Choroid plexus epithelial cell (primary cell): ENCODE measurements around the gene L3MBTL4.

ENCODE experiments used
- DNase-seq: peaks from one replicate; pipeline ENCODE4 v3.0.0-alpha.2; 2010; ENCODE audit warnings: low read depth
- H3K4me3 ChIP-seq: 2 replicates; pipeline ENCODE4 v1.5.1; 2011; ENCODE audit warnings: low read depth, mild to moderate bottlenecking, control low read depth, low read length, moderate library complexity
- TF ChIP-seq, protein P1 (sequence below): conservative IDR thresholded peaks from 2 replicates; pipeline ENCODE4 v1.5.1; 2011; ENCODE audit warnings: low read depth, mild to moderate bottlenecking, control low read depth, inconsistent platforms, low read length, moderate library complexity

The L3MBTL4 gene

DNA sequence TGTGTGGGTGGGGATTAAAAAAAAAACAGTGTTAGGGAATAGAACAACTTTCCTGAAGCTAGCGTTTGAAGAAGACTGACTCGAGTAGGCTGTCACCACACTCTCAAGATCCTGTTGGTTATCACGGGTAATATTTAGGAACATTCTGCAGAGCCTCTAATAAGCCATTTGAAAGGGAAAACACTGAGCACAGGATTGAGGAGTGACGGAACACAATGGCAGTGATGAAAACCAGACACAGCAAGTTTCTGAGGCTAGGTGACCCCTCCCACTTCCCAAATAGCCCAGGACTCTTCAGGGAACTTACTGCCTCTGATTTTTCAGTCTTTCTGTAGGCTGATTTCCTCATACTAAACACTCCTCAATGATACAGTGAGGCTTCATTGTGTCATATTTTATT, 431.2 kb downstream of the L3MBTL4 start:
- TF ChIP-seq, protein P1, sequence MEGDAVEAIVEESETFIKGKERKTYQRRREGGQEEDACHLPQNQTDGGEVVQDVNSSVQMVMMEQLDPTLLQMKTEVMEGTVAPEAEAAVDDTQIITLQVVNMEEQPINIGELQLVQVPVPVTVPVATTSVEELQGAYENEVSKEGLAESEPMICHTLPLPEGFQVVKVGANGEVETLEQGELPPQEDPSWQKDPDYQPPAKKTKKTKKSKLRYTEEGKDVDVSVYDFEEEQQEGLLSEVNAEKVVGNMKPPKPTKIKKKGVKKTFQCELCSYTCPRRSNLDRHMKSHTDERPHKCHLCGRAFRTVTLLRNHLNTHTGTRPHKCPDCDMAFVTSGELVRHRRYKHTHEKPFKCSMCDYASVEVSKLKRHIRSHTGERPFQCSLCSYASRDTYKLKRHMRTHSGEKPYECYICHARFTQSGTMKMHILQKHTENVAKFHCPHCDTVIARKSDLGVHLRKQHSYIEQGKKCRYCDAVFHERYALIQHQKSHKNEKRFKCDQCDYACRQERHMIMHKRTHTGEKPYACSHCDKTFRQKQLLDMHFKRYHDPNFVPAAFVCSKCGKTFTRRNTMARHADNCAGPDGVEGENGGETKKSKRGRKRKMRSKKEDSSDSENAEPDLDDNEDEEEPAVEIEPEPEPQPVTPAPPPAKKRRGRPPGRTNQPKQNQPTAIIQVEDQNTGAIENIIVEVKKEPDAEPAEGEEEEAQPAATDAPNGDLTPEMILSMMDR, result no peak
- H3K4me3 ChIP-seq, result no peak overlapping the region
- DNase-seq, result no peak

DNA sequence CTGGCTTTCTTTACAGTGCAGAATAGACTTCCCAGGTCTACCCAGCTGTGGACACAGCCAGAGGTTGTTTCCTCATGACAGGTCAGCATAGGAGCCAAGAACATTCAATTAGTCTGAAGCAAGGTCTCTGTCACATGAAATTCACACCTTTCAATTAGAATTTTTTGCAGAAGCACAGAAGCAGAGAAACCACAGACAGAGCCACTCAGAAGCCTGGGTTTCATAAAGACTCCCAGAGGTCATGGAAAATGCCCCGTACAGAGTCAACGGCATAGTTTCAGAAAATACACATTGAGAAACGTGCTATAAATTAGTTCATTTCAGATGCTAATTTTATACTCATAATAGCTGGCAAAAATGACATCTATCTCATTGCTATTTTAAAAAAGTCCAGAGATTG, 432.4 kb downstream of the L3MBTL4 start:
- no peak for DNase-seq
- TF ChIP-seq, protein P1, result no peak
- H3K4me3 ChIP-seq, result no peak overlapping the region

GRCh38 chr18:5980721-5981120, 434.0 kb downstream of the L3MBTL4 start:
- no peak for DNase-seq
- TF ChIP-seq, protein P1, result no peak
- H3K4me3 ChIP-seq, result no peak overlapping the region

GRCh38 chr18:5979971-5980457, 434.7 kb downstream of the L3MBTL4 start:
- no peak for DNase-seq
- TF ChIP-seq, protein P1, result no peak

DNA sequence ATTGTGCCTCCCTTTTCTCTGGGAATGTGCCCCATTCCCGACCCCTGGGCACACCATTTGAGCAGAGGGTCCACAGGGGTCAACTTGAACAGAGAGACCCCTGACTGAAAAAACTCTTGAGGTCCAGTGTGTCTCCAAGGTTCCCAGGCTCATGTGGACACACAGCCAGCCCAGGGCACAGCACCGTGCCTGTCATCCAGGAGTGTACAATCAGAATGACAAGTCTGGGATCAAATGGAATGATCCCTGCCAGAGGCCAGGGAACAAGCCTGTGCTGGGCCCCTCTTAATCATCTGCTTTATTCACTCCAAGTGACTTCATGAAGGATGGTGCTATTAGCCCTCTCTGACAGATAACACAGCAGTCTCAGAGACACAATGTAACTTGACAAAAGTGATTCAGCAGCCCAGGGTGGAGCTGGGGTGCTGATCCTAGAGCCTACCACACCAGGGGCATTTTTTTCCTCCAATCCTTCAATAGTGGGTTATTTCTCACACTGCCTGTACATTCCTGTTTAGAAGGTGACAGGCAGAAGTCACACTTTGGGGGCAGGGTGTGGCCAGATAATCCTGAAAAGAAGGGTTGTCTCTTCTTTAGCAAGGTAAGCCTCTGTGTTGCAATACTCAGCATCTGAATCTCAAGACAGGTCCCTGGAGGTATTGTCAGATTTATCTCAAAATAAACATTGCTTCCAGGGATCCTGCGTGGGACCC, 435.4 kb downstream of the L3MBTL4 start:
- DNase-seq, result no peak
- TF ChIP-seq, protein P1, result no peak
- no peak overlapping the region for H3K4me3 ChIP-seq

More at GRCh38 chr18:5979971-5980457, 434.7 kb downstream of the L3MBTL4 start:
- no peak overlapping the region for H3K4me3 ChIP-seq

DNA sequence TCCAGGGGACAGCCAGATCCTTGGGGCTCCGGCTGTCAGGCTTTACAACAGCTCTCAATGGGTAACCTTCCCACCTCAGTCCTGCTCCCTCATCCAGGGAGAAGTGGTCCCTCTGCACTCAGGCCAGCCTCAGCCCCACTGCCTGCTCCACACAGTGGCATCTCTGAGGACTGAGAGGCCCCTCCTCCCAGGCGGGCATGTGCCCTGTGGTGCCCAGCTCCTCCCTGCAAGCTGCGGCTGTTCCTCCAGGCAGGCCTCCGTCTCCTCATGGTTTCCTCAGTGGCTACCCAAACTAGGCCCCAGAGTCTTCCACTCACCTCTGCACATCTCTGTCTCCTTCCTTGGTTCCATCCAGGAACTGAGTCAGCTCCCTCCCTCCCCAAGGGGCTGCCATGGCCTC, 437.7 kb downstream of the L3MBTL4 start:
- TF ChIP-seq, protein P1, result no peak
- H3K4me3 ChIP-seq, result no peak overlapping the region

More for the DNA sequence above, 437.7 kb downstream of the L3MBTL4 start:
- no peak for DNase-seq
